Measurements from ENCODE around the gene HOMER3. TPM values are rescaled to one million over a fixed set of nuclear protein-coding genes. Genes with fewer than 3 reads are reported as not detected.

Gene HOMER3
- total and polyA plus RNA-seq, 2 donors (not counting 3 experiments of a cell fraction or from before 2014, with no cell fraction given): 139 to 184 TPM

DNA sequence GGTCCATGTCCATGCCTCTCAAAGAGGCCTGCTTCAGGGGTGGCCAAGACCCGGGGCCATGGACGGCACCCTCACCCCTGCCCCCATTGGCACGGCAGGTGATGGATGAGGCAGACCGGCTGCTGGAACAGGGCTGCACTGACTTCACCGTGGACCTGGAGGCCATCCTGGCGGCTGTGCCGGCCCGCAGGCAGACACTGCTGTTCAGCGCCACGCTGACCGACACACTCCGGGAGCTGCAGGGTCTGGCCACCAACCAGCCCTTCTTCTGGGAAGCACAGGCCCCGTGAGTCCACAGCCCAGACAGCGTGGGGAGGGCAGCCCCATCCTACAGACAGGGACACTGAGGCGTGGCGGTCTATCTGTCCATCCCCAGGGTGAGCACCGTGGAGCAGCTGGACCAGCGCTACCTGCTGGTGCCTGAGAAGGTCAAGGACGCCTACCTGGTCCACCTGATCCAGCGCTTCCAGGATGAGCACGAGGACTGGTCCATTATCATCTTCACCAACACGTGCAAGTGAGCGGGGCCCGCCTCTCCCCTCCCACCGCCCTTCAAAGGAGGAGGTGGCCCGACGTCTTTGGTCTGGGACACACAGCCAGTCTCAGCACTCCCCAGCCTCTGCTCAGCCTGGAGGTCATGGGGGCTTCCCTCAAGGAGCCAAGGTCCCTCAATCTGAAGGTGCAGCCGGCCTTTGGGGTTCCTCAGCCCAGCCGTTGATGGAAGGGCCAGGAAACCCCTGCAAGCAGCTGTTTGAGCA, 18.6 kb downstream of the HOMER3 start:
- POLR2A ChIA-PET: no interaction called here
- no peaks in the 10 kb centered on the region for H3K9me1 ChIP-seq (replicated peaks; ENCODE audit: control insufficient read depth, extremely low read depth, insufficient read depth, low read length)
- H3K4me2 ChIP-seq (ENCODE audit: insufficient read depth, low read length): no peak overlapping the region
- intact Hi-C loops (cut with micrococcal nuclease): no loop called here
- H3K36me3 ChIP-seq (ENCODE audit: control insufficient read depth in 2 of 2, extremely low read depth in 1 of 2, insufficient read depth in 2 of 2, low read length in 2 of 2): peaks cover 12 to 36% of the 10 kb centered on the region in 2 experiments
- no peaks in the 10 kb centered on the region for H3K27me3 ChIP-seq (ENCODE audit: control insufficient read depth in 2 of 2, insufficient read depth in 2 of 2, low read length in 2 of 2)
- H3K79me2 ChIP-seq (ENCODE audit: control insufficient read depth, insufficient read depth, low read length): peaks cover 32% of the 10 kb centered on the region
- CTCF ChIA-PET: interaction anchor here (0.8 to 2.1 kb wide), 3 partner anchors 43 to 65 kb away, joined by 3 to 13 read pairs (median 3); no protein-coding TSS in a partner anchor
- TF ChIP-seq MYC (IDR thresholded peaks at IDR 0.05; ENCODE audit: low read depth, low read length): no peak
- no peak for TF ChIP-seq GATA2 (IDR thresholded peaks at IDR 0.05; ENCODE audit: insufficient read depth, insufficient read length, low read depth, low read length)
- TF ChIP-seq, protein P1, sequence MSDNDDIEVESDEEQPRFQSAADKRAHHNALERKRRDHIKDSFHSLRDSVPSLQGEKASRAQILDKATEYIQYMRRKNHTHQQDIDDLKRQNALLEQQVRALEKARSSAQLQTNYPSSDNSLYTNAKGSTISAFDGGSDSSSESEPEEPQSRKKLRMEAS (IDR thresholded peaks at IDR 0.05; ENCODE audit: insufficient read depth, insufficient read length): no peak
- no peak for TF ChIP-seq POLR2AphosphoS5 (IDR thresholded peaks at IDR 0.05; ENCODE audit: insufficient read depth, low read depth, low read length)
- no peak for TF ChIP-seq FOS (IDR thresholded peaks at IDR 0.05; ENCODE audit: borderline replicate concordance, insufficient read depth, low read length)
- TF ChIP-seq EZH2 (IDR thresholded peaks at IDR 0.05; ENCODE audit: borderline replicate concordance, low read depth, low read length, severe bottlenecking): no peak
- TF ChIP-seq POLR2A (IDR thresholded peaks at IDR 0.05; ENCODE audit: low read depth, low read length): no peak
- TF ChIP-seq, protein P2, sequence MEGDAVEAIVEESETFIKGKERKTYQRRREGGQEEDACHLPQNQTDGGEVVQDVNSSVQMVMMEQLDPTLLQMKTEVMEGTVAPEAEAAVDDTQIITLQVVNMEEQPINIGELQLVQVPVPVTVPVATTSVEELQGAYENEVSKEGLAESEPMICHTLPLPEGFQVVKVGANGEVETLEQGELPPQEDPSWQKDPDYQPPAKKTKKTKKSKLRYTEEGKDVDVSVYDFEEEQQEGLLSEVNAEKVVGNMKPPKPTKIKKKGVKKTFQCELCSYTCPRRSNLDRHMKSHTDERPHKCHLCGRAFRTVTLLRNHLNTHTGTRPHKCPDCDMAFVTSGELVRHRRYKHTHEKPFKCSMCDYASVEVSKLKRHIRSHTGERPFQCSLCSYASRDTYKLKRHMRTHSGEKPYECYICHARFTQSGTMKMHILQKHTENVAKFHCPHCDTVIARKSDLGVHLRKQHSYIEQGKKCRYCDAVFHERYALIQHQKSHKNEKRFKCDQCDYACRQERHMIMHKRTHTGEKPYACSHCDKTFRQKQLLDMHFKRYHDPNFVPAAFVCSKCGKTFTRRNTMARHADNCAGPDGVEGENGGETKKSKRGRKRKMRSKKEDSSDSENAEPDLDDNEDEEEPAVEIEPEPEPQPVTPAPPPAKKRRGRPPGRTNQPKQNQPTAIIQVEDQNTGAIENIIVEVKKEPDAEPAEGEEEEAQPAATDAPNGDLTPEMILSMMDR (IDR thresholded peaks at IDR 0.05; ENCODE audit: extremely low read depth in 1 of 2, insufficient read depth in 1 of 2, low read depth in 1 of 2, low read length in 2 of 2): no peak
- TF ChIP-seq JUN (IDR thresholded peaks at IDR 0.05; ENCODE audit: borderline replicate concordance, insufficient read depth, insufficient read length, low read depth): no peak
- dilution Hi-C loops (cut with MboI; ENCODE audit: extremely low pct_ligation_motif_present, low sequenced_read_pairs): no loop called here
- FAIRE-seq: no peak
- no peak overlapping the region for H3K4me3 ChIP-seq (replicated peaks in 1 of 3; ENCODE audit: insufficient read depth in 1 of 3, low read depth in 1 of 3, low read length in 3 of 3)
- H4K20me1 ChIP-seq (replicated peaks; ENCODE audit: control insufficient read depth, extremely low read depth, insufficient read depth, low read length): no peaks in the 10 kb centered on the region
- BruUV-seq (replicated peaks): no TSS peak
- H3K9me3 ChIP-seq (replicated peaks; ENCODE audit: control insufficient read depth, insufficient read depth, low read length): no peaks in the 10 kb centered on the region
- no peak overlapping the region for H3K27ac ChIP-seq (ENCODE audit: insufficient read depth, low read depth, low read length)
- DNase-seq (ENCODE audit: low read depth, low spot score): no peak
- H2AFZ ChIP-seq (ENCODE audit: low read depth, low read length): no peak overlapping the region
- H3K4me1 ChIP-seq (ENCODE audit: control insufficient read depth, extremely low read depth, insufficient read depth, low read length): peaks cover 13% of the 10 kb centered on the region
- no peak overlapping the region for H3K9ac ChIP-seq (replicated peaks; ENCODE audit: extremely low read depth, insufficient read depth, low read length)

Measured in endothelial cell of umbilical vein (primary cell).